ENCODE data around the gene ANLN. TPM values are rescaled to one million over a fixed set of nuclear protein-coding genes. Genes with fewer than 3 reads are reported as not detected.
"Not testable (repeated sequence)": the region's sequence is repeated elsewhere in the genome, so short reads cannot be mapped to it uniquely, and the experiment has no call there.

ANLN gene
- polyA plus RNA-seq, 3 donors = 0.12 to 1.1 (median 0.25) TPM

GRCh38 chr7:36372156-36372555, 17.5 kb upstream of the ANLN start:
- WGBS (ENCODE audit: insufficient coverage) = 100% methylated on average over 1 of the region's 4 CpGs
- Histone ChIP-seq H3K9me3 (replicated peaks in 1 of 2; ENCODE audit: control insufficient read depth in 1 of 2, insufficient read depth in 1 of 2, low read length in 2 of 2) (no peaks in the 10 kb centered on the region), H4K20me1 (ENCODE audit: insufficient read depth, low read length) (no peaks in the 10 kb centered on the region), H3K4me2 (replicated peaks; ENCODE audit: extremely low read depth, low read length, poor library complexity, severe bottlenecking) (no peak overlapping the region), H3K4me3 (replicated peaks in 1 of 3; ENCODE audit: low read depth in 2 of 3, low read length in 3 of 3) (no peak overlapping the region), H3K4me1 (ENCODE audit: control insufficient read depth in 1 of 2, insufficient read depth in 2 of 2, low read length in 2 of 2) (peaks cover 4 to 5% of the 10 kb centered on the region in 2 donors), H3K36me3 (replicated peaks in 1 of 2; ENCODE audit: control insufficient read depth in 1 of 2, insufficient read depth in 2 of 2, low read length in 2 of 2) (no peaks in the 10 kb centered on the region), H3K27ac (ENCODE audit: low read depth in 1 of 2, low read length in 2 of 2) (no peak overlapping the region), H3K79me2 (ENCODE audit: insufficient read depth, low read length) (no peaks in the 10 kb centered on the region), H3K9ac (ENCODE audit: insufficient read depth, low read length, poor library complexity, severe bottlenecking) (no peak overlapping the region), H3K27me3 (ENCODE audit: control insufficient read depth in 2 of 2, insufficient read depth in 2 of 2, low read length in 2 of 2) (no peaks in the 10 kb centered on the region), H2AFZ (ENCODE audit: insufficient read depth, low read depth, low read length, poor library complexity, severe bottlenecking) (no peak overlapping the region)
- Mint-ChIP-seq H3K27me3 (ENCODE audit: low read depth in 3 of 3) (peaks cover 0 to 3% (median 0%) of the 10 kb centered on the region in 3 donors), H3K27ac (no peak overlapping the region), H3K9me3 (peaks cover 0 to 6% (median 0%) of the 10 kb centered on the region in 7 donors), H3K4me1 (peaks cover 9% of the 10 kb centered on the region), H3K4me3 (no peak overlapping the region), H3K36me3 (no peaks in the 10 kb centered on the region)
- TF ChIP-seq CTCF (IDR thresholded peaks at IDR 0.05) = no peak
- no peak for DNase-seq
- intact Hi-C loops (cut with micrococcal nuclease) = no loop called here

GRCh38 chr7:36378555-36378954, 11.1 kb upstream of the ANLN start:
- H3K4me3 ChIP-seq (replicated peaks in 1 of 3; ENCODE audit: low read depth in 2 of 3, low read length in 3 of 3); H3K36me3 ChIP-seq (replicated peaks in 1 of 2; ENCODE audit: control insufficient read depth in 1 of 2, insufficient read depth in 2 of 2, low read length in 2 of 2); H3K27ac ChIP-seq (ENCODE audit: low read depth in 1 of 2, low read length in 2 of 2); H3K9me3 Mint-ChIP-seq; H3K4me1 ChIP-seq (ENCODE audit: control insufficient read depth in 1 of 2, insufficient read depth in 2 of 2, low read length in 2 of 2); H3K27me3 ChIP-seq (ENCODE audit: control insufficient read depth in 2 of 2, insufficient read depth in 2 of 2, low read length in 2 of 2); H2AFZ ChIP-seq (ENCODE audit: insufficient read depth, low read depth, low read length, poor library complexity, severe bottlenecking); H3K4me1 Mint-ChIP-seq; H3K27ac Mint-ChIP-seq; H3K9me3 ChIP-seq (replicated peaks in 1 of 2; ENCODE audit: control insufficient read depth in 1 of 2, insufficient read depth in 1 of 2, low read length in 2 of 2); H4K20me1 ChIP-seq (ENCODE audit: insufficient read depth, low read length); intact Hi-C loops (cut with micrococcal nuclease); H3K4me2 ChIP-seq (replicated peaks; ENCODE audit: extremely low read depth, low read length, poor library complexity, severe bottlenecking); H3K79me2 ChIP-seq (ENCODE audit: insufficient read depth, low read length); H3K4me3 Mint-ChIP-seq; H3K9ac ChIP-seq (ENCODE audit: insufficient read depth, low read length, poor library complexity, severe bottlenecking); H3K27me3 Mint-ChIP-seq (ENCODE audit: low read depth in 3 of 3); DNase-seq; H3K36me3 Mint-ChIP-seq: not testable (repeated sequence)
- 94% methylated on average over 7 of the region's 7 CpGs for WGBS (ENCODE audit: insufficient coverage)

All from CD14-positive monocyte (primary cell).